ENCODE results near the gene MAK. TPM values are rescaled to one million over a fixed set of nuclear protein-coding genes. Genes with fewer than 3 reads are reported as not detected.
"Not testable (repeated sequence)": the region's sequence is repeated elsewhere in the genome, so short reads cannot be mapped to it uniquely, and the experiment has no call there.

The MAK gene
- total RNA-seq, 5 donors from 2014 or later (not counting 1 experiment from before 2014, with no cell fraction given): 0.19 to 0.26 (median 0.23) TPM; not detected in 2

DNA sequence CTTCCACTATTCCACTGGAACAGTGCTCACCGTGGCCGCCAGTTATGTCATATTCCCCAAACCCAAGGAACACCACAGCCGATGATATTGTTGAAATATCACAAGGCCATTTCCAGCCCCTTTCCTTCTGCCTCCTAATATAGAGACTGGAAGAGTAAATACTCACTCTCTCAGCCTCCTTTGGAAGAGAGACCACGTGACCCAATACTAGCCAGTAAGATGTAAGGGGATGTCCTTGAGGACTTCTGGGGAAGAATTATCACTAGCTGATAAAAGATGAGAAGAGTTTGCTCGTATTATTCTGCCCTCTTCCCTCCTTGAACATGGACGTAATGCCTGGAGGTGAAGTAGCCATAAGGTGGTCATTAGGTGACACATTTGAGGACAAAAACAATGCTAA lies 13.5 kb downstream of the MAK start:
- no peak overlapping the region for H3K27ac Mint-ChIP-seq
- no peak overlapping the region for H3K4me3 Mint-ChIP-seq
- no CpG with 5 or more reads among the region's 6 CpGs for WGBS (ENCODE audit: insufficient coverage)
- H3K27ac ChIP-seq (ENCODE audit: low read length): no peak overlapping the region
- H3K4me1 Mint-ChIP-seq: no peaks in the 10 kb centered on the region
- POLR2A ChIA-PET: no interaction called here
- no peak for ATAC-seq (replicated peaks in 1 of 4)
- H3K4me3 ChIP-seq (ENCODE audit: control insufficient read depth in 1 of 2, extremely low read depth in 1 of 2, low read length in 1 of 2): no peak overlapping the region
- no peaks in the 10 kb centered on the region for H3K9me3 Mint-ChIP-seq
- CTCF ChIA-PET: no interaction called here
- no peak for DNase-seq
- no peaks in the 10 kb centered on the region for H3K27me3 Mint-ChIP-seq
- H3K4me1 ChIP-seq (ENCODE audit: control insufficient read depth in 1 of 2, extremely low read depth in 1 of 2, insufficient read depth in 2 of 2, low read length in 2 of 2): no peaks in the 10 kb centered on the region
- peaks cover 15% of the 10 kb centered on the region for H3K36me3 Mint-ChIP-seq
- no peaks in the 10 kb centered on the region for H3K36me3 ChIP-seq (ENCODE audit: control insufficient read depth in 2 of 2, extremely low read depth in 1 of 2, insufficient read depth in 1 of 2, low read length in 1 of 2)
- no peaks in the 10 kb centered on the region for H3K27me3 ChIP-seq (replicated peaks in 1 of 2; ENCODE audit: control insufficient read depth in 2 of 2, extremely low read depth in 1 of 2, insufficient read depth in 2 of 2, low read length in 1 of 2)
- H3K9me3 ChIP-seq: no peaks in the 10 kb centered on the region

DNA sequence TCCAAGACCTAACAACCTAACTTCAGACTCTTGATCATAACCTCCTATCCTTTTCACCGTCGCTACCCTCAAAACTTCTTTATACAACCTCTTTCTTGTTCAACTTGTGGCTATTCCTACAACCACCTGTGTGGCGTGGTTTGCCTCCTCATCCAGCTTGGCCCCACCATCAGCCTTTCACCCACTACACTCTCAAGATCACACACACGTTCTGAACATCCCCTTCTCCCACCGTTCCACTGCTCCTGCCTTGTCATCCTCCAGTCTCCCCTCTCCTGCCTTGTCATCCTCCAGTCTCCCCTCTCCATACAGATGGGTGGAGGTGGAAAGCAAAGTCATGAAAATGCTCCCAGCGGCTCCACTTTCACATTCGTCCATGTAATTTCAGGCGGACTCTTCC lies 14.0 kb downstream of the MAK start:
- H3K27me3 Mint-ChIP-seq: no peaks in the 10 kb centered on the region
- ATAC-seq (replicated peaks in 1 of 4): no peak
- POLR2A ChIA-PET: no interaction called here
- no peak for DNase-seq
- no peaks in the 10 kb centered on the region for H3K27me3 ChIP-seq (replicated peaks in 1 of 2; ENCODE audit: control insufficient read depth in 2 of 2, extremely low read depth in 1 of 2, insufficient read depth in 2 of 2, low read length in 1 of 2)
- CTCF ChIA-PET: no interaction called here
- H3K4me1 ChIP-seq (ENCODE audit: control insufficient read depth in 1 of 2, extremely low read depth in 1 of 2, insufficient read depth in 2 of 2, low read length in 2 of 2): no peaks in the 10 kb centered on the region
- H3K9me3 Mint-ChIP-seq: no peaks in the 10 kb centered on the region
- H3K27ac Mint-ChIP-seq: no peak overlapping the region
- no peaks in the 10 kb centered on the region for H3K9me3 ChIP-seq
- H3K4me3 ChIP-seq (ENCODE audit: control insufficient read depth in 1 of 2, extremely low read depth in 1 of 2, low read length in 1 of 2): no peak overlapping the region
- peaks cover 15% of the 10 kb centered on the region for H3K36me3 Mint-ChIP-seq
- H3K27ac ChIP-seq (ENCODE audit: low read length): no peak overlapping the region
- H3K4me1 Mint-ChIP-seq: no peaks in the 10 kb centered on the region
- WGBS (ENCODE audit: insufficient coverage): 93% methylated on average over 4 of the region's 8 CpGs
- H3K36me3 ChIP-seq (ENCODE audit: control insufficient read depth in 2 of 2, extremely low read depth in 1 of 2, insufficient read depth in 1 of 2, low read length in 1 of 2): no peaks in the 10 kb centered on the region
- H3K4me3 Mint-ChIP-seq: no peak overlapping the region

DNA sequence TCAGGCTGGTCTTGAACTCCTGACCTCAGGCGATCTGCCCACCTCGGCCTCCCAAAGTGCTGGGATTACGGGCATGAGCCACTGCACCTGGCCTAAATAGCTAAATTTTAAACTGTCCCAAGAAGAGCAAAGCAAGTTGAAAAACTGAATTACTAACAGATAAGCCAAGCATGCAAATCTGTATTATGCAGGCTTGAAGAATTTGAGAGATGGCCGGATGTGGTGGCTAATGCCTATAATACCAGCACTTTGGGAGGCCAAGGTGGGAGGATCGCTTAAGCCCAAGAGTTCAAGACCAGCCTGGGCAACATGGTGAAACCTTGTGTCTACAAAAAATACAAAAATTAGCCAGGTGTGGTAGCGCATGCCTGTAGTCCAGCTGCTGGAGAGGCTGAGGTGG lies 24.2 kb downstream of the MAK start:
- H3K4me3 ChIP-seq (ENCODE audit: control insufficient read depth in 1 of 2, extremely low read depth in 1 of 2, low read length in 1 of 2); H3K36me3 ChIP-seq (ENCODE audit: control insufficient read depth in 2 of 2, extremely low read depth in 1 of 2, insufficient read depth in 1 of 2, low read length in 1 of 2); H3K9me3 ChIP-seq; H3K27me3 ChIP-seq (replicated peaks in 1 of 2; ENCODE audit: control insufficient read depth in 2 of 2, extremely low read depth in 1 of 2, insufficient read depth in 2 of 2, low read length in 1 of 2); DNase-seq; H3K9me3 Mint-ChIP-seq; H3K4me3 Mint-ChIP-seq; H3K27me3 Mint-ChIP-seq; H3K4me1 ChIP-seq (ENCODE audit: control insufficient read depth in 1 of 2, extremely low read depth in 1 of 2, insufficient read depth in 2 of 2, low read length in 2 of 2); H3K27ac ChIP-seq (ENCODE audit: low read length); ATAC-seq (replicated peaks in 1 of 4); H3K27ac Mint-ChIP-seq; H3K4me1 Mint-ChIP-seq; POLR2A ChIA-PET: not testable (repeated sequence)
- peaks cover 11% of the 10 kb centered on the region for H3K36me3 Mint-ChIP-seq
- CTCF ChIA-PET: interaction anchor here in 1 of 2 donors (0.6 kb wide), 1 partner anchor 182 kb away, joined by 3 read pairs; no protein-coding TSS in a partner anchor
- 85% methylated on average over 2 of the region's 6 CpGs for WGBS (ENCODE audit: insufficient coverage)

DNA sequence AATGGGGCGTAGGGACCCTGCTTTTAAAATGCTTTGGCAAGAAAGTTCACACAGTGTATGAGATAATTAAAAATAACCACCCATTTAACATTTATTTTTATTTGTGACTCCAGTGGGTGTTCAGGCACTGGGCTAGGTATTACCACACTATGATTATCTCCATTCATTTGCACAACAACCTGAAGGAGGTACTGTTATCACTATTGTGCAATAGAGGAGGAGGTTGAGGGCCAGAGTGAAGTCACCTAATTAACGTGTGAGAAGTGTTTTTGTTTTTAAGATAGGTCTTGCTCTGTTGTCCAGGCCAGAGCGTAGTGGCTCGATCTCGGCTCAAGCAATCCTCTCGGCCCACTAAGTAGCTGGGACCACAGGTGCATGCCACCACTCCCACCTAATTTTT lies 29.2 kb downstream of the MAK start:
- no CpG with 5 or more reads among the region's 6 CpGs for WGBS (ENCODE audit: insufficient coverage)
- no peak overlapping the region for H3K27ac ChIP-seq (ENCODE audit: low read length)
- no peaks in the 10 kb centered on the region for H3K4me1 Mint-ChIP-seq
- H3K9me3 Mint-ChIP-seq: no peaks in the 10 kb centered on the region
- ATAC-seq (replicated peaks in 1 of 4) (no peak), DNase-seq (no peak)
- no peak overlapping the region for H3K4me3 ChIP-seq (ENCODE audit: control insufficient read depth in 1 of 2, extremely low read depth in 1 of 2, low read length in 1 of 2)
- H3K36me3 ChIP-seq (ENCODE audit: control insufficient read depth in 2 of 2, extremely low read depth in 1 of 2, insufficient read depth in 1 of 2, low read length in 1 of 2): no peaks in the 10 kb centered on the region
- ChIA-PET POLR2A (no interaction called here), CTCF (no interaction called here)
- H3K36me3 Mint-ChIP-seq: peaks cover 18% of the 10 kb centered on the region
- H3K27ac Mint-ChIP-seq: no peak overlapping the region
- no peaks in the 10 kb centered on the region for H3K27me3 ChIP-seq (replicated peaks in 1 of 2; ENCODE audit: control insufficient read depth in 2 of 2, extremely low read depth in 1 of 2, insufficient read depth in 2 of 2, low read length in 1 of 2)
- H3K4me3 Mint-ChIP-seq: no peak overlapping the region
- H3K4me1 ChIP-seq (ENCODE audit: control insufficient read depth in 1 of 2, extremely low read depth in 1 of 2, insufficient read depth in 2 of 2, low read length in 2 of 2): no peaks in the 10 kb centered on the region
- H3K9me3 ChIP-seq: no peaks in the 10 kb centered on the region
- no peaks in the 10 kb centered on the region for H3K27me3 Mint-ChIP-seq

DNA sequence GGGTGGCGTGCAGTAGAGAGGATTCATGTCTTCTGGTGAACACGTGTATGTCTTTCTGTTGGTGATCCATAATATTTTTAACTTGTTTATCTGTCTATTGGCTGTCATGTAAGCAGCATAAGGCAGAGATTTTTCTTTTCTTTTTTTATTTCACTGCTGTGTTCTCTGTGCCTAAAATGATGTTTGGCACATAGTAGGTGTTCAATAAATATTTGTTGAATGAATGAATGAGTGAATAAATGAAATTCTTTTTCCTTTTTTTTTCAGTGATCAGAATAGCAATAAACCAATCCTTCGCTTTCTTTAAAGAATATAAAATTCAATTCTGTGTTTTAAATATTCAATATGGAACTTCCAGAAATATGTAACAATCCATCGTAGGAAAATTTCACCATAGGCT lies 30.0 kb downstream of the MAK start:
- ChIA-PET POLR2A (no interaction called here), CTCF (no interaction called here)
- whole genome bisulfite sequencing (ENCODE audit: insufficient coverage): no CpG with 5 or more reads among the region's 4 CpGs

DNA sequence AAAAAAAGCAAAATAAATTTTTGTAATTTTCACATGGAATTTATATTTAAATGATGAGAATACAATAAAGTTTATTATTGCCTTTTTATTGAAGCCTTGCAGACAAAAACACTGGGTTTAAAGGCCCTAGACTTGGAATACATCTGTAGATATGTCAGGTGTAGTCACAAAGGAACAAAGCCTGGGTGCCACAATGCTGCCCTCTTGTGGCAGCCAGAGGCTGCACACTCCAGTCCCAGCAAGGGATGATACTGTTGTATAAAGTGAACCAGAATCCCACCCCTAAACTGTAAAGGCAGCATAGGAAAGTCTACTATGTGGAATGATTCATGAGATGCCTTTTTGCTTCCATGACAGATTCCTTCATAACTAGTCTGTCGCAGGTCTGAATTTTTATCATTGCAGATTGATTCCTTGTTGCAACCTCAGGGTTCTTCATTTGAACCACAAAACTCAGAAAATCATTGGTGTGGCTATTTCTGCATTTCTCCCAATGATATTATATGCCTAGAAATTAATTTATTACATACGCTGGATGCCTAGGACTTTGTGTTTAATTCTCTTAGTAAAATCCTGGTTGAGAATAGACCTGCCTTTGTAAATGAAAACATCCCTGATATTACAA lies 37.0 kb downstream of the MAK start:
- no peaks in the 10 kb centered on the region for H3K4me1 Mint-ChIP-seq
- no peak overlapping the region for H3K27ac ChIP-seq (ENCODE audit: low read length)
- ATAC-seq (replicated peaks in 1 of 4): peak; percentile 72 to 81 (median 74)
- H3K27me3 ChIP-seq (replicated peaks in 1 of 2; ENCODE audit: control insufficient read depth in 2 of 2, extremely low read depth in 1 of 2, insufficient read depth in 2 of 2, low read length in 1 of 2): no peaks in the 10 kb centered on the region
- H3K4me1 ChIP-seq (ENCODE audit: control insufficient read depth in 1 of 2, extremely low read depth in 1 of 2, insufficient read depth in 2 of 2, low read length in 2 of 2): no peaks in the 10 kb centered on the region
- H3K9me3 Mint-ChIP-seq: no peaks in the 10 kb centered on the region
- no peak overlapping the region for H3K4me3 ChIP-seq (ENCODE audit: control insufficient read depth in 1 of 2, extremely low read depth in 1 of 2, low read length in 1 of 2)
- H3K36me3 ChIP-seq (ENCODE audit: control insufficient read depth in 2 of 2, extremely low read depth in 1 of 2, insufficient read depth in 1 of 2, low read length in 1 of 2): no peaks in the 10 kb centered on the region
- DNase-seq: peak in 34 of 35 experiments; percentile 5 to 74 (median 48)
- no peak overlapping the region for H3K4me3 Mint-ChIP-seq
- H3K36me3 Mint-ChIP-seq: peaks cover 9% of the 10 kb centered on the region
- no peak overlapping the region for H3K27ac Mint-ChIP-seq
- no peaks in the 10 kb centered on the region for H3K9me3 ChIP-seq
- no CpG with 5 or more reads among the region's 2 CpGs for WGBS (ENCODE audit: insufficient coverage)
- ChIA-PET POLR2A (no interaction called here), CTCF (interaction anchor here (0.5 to 3.3 kb wide), 12 partner anchors 9 to 1818 kb away, joined by 3 to 41 read pairs (median 4); no protein-coding TSS in a partner anchor)
- no peaks in the 10 kb centered on the region for H3K27me3 Mint-ChIP-seq

More for the DNA sequence above, 30.0 kb downstream of the MAK start:
- DNase-seq: no peak
- Histone ChIP-seq H3K27me3 (replicated peaks in 1 of 2; ENCODE audit: control insufficient read depth in 2 of 2, extremely low read depth in 1 of 2, insufficient read depth in 2 of 2, low read length in 1 of 2) (no peaks in the 10 kb centered on the region), H3K9me3 (no peaks in the 10 kb centered on the region), H3K36me3 (ENCODE audit: control insufficient read depth in 2 of 2, extremely low read depth in 1 of 2, insufficient read depth in 1 of 2, low read length in 1 of 2) (no peaks in the 10 kb centered on the region), H3K4me1 (ENCODE audit: control insufficient read depth in 1 of 2, extremely low read depth in 1 of 2, insufficient read depth in 2 of 2, low read length in 2 of 2) (no peaks in the 10 kb centered on the region), H3K4me3 (ENCODE audit: control insufficient read depth in 1 of 2, extremely low read depth in 1 of 2, low read length in 1 of 2) (no peak overlapping the region), H3K27ac (ENCODE audit: low read length) (no peak overlapping the region)
- Mint-ChIP-seq H3K4me3 (no peak overlapping the region), H3K4me1 (no peaks in the 10 kb centered on the region), H3K9me3 (no peaks in the 10 kb centered on the region), H3K27me3 (no peaks in the 10 kb centered on the region), H3K36me3 (peaks cover 18% of the 10 kb centered on the region), H3K27ac (no peak overlapping the region)
- no peak for ATAC-seq (replicated peaks in 1 of 4)

DNA sequence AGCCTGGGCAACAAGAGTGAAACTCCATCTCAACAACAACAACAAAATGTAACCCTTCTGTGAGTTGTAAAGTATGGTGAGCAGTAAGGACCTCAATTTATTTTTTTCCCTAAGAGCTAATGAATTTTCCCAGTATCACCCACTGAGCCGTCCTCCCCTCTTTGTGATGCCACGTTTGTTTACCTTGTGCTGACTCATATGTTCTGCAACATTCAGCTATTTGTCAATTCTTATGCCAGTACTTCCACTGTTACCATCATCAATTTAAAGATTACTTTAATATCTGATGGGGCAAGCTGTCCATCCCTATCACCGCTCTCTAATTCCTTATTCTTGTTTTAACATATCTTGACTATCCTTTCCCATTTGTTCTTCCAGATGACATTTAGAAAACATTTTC lies 37.5 kb downstream of the MAK start:
- 81% methylated on average over 2 of the region's 3 CpGs for WGBS (ENCODE audit: insufficient coverage)
- H3K4me3 ChIP-seq (ENCODE audit: control insufficient read depth in 1 of 2, extremely low read depth in 1 of 2, low read length in 1 of 2): no peak overlapping the region
- H3K4me1 Mint-ChIP-seq: no peaks in the 10 kb centered on the region
- ChIA-PET POLR2A (no interaction called here), CTCF (interaction anchor here (0.5 to 3.3 kb wide), 6 partner anchors 37 to 322 kb away, joined by 3 to 41 read pairs (median 6); no protein-coding TSS in a partner anchor)
- H3K4me1 ChIP-seq (ENCODE audit: control insufficient read depth in 1 of 2, extremely low read depth in 1 of 2, insufficient read depth in 2 of 2, low read length in 2 of 2): no peaks in the 10 kb centered on the region
- peaks cover 7% of the 10 kb centered on the region for H3K36me3 Mint-ChIP-seq
- ATAC-seq (replicated peaks in 1 of 4) (no peak), DNase-seq (no peak)
- no peaks in the 10 kb centered on the region for H3K9me3 ChIP-seq
- no peaks in the 10 kb centered on the region for H3K27me3 ChIP-seq (replicated peaks in 1 of 2; ENCODE audit: control insufficient read depth in 2 of 2, extremely low read depth in 1 of 2, insufficient read depth in 2 of 2, low read length in 1 of 2)
- no peaks in the 10 kb centered on the region for H3K36me3 ChIP-seq (ENCODE audit: control insufficient read depth in 2 of 2, extremely low read depth in 1 of 2, insufficient read depth in 1 of 2, low read length in 1 of 2)
- no peaks in the 10 kb centered on the region for H3K9me3 Mint-ChIP-seq
- H3K27ac ChIP-seq (ENCODE audit: low read length): no peak overlapping the region
- no peak overlapping the region for H3K4me3 Mint-ChIP-seq
- H3K27me3 Mint-ChIP-seq: no peaks in the 10 kb centered on the region
- no peak overlapping the region for H3K27ac Mint-ChIP-seq
